HepG2 (cell line): Measurements from ENCODE around the gene TMEM107. TPM values are rescaled to one million over a fixed set of nuclear protein-coding genes. Genes with fewer than 3 reads are reported as not detected.

ENCODE experiments used
- ATAC-seq: fragments of 200-7000 bp; cut with Tn5 transposase; 3 replicates; pipeline ENCODE4 v1.9.1; 2020; ENCODE audit warnings: mild to moderate bottlenecking, moderate library complexity
- BruUV-seq: library from RNA; stranded (reverse); fragments of 400-500 nt; replicated peaks from 2 replicates; lab custom pipeline; 2021; lab: Mats Ljungman, UMichigan
- CTCF ChIA-PET: fragments of 300-600 bp; formaldehyde crosslinking; extraction: SDS; loops from one replicate; lab custom pipeline; 2021; ENCODE audit warnings: low total read pairs, inconsistent platforms, low intra/inter-chr PET ratio; lab: Yijun Ruan, JAX
- POLR2A ChIA-PET: fragments of 350-600 bp; sonication (Branson Sonifier 250); formaldehyde crosslinking; loops from one replicate; lab custom pipeline; 2020; ENCODE audit warnings: antibody characterized with exemption, inconsistent platforms; lab: Yijun Ruan, JAX
- DNase-seq: peaks from one replicate; pipeline ENCODE4 v3.0.0-alpha.2; 2015; ENCODE audit warnings: low spot score
- FAIRE-seq: peaks from 3 replicates; lab custom pipeline; 2011; peaks lifted over from hg19 to GRCh38; lab: Jason Lieb, UNC
- H2AFZ ChIP-seq: one replicate; pipeline ENCODE4 v1.6.1; 2011; ENCODE audit warnings: low read length, inconsistent platforms
- H3K27ac ChIP-seq: fragments of 300-600 bp; 3 replicates; pipeline ENCODE4 v1.8.0; 2011; ENCODE audit warnings: mixed run types, mild to moderate bottlenecking, mixed read lengths, low read length, inconsistent platforms; ENCODE audit not compliant: insufficient read depth; ENCODE audit errors: extremely low read length
- H3K27me3 ChIP-seq, 2 experiments: fragments of 200-600 bp in 1 of 2; 2 replicates in 1 of 2; 3 replicates in 1 of 2; pipeline versions ENCODE4 v1.6.0 to v1.8.0; 2011; ENCODE audit warnings: low read length in 2 of 2, mild to moderate bottlenecking in 2 of 2, moderate library complexity in 2 of 2, inconsistent platforms in 1 of 2; ENCODE audit not compliant: insufficient read depth in 2 of 2, control insufficient read depth in 1 of 2
- H3K36me3 ChIP-seq, 2 experiments: fragments of 200-600 bp in 1 of 2; replicated peaks in 1 of 2; 2 replicates in 1 of 2; 3 replicates in 1 of 2; pipeline versions ENCODE4 v1.5.1 to v1.8.0; 2011; ENCODE audit warnings: low read length in 2 of 2, inconsistent platforms in 1 of 2; ENCODE audit not compliant: insufficient read depth in 2 of 2, control insufficient read depth in 1 of 2
- H3K4me1 ChIP-seq: 2 replicates; pipeline ENCODE4 v1.5.1; 2012; ENCODE audit warnings: low read length, inconsistent platforms; ENCODE audit not compliant: insufficient read depth
- H3K4me2 ChIP-seq: 2 replicates; pipeline ENCODE4 v1.6.0; 2011; ENCODE audit warnings: low read depth, low read length, inconsistent platforms
- H3K4me3 ChIP-seq, 3 experiments: fragments of 200-600 bp in 1 of 3; sonication (generic), shearing (Covaris generic) in 1 of 3; replicated peaks in 1 of 3; 2 replicates each; pipeline ENCODE4 v1.5.1; 2011 to 2016; ENCODE audit warnings: low read length in 3 of 3, inconsistent platforms in 2 of 3, low read depth in 2 of 3, mild to moderate bottlenecking in 2 of 3, control low read depth in 1 of 3, mixed read lengths in 1 of 3; ENCODE audit not compliant: insufficient read depth in 1 of 3
- H3K79me2 ChIP-seq: one replicate; pipeline ENCODE4 v1.6.1; 2011; ENCODE audit warnings: low read length, inconsistent platforms; ENCODE audit not compliant: insufficient read depth
- H3K9ac ChIP-seq: 2 replicates; pipeline ENCODE4 v1.6.0; 2011; ENCODE audit warnings: mild to moderate bottlenecking, low read depth, low read length, inconsistent platforms; ENCODE audit not compliant: insufficient read depth
- H3K9me3 ChIP-seq: 2 replicates; pipeline ENCODE4 v1.5.1; 2012; ENCODE audit warnings: mild to moderate bottlenecking, low read length
- H4K20me1 ChIP-seq: 2 replicates; pipeline ENCODE4 v1.6.0; 2011; ENCODE audit warnings: inconsistent platforms, mild to moderate bottlenecking, low read length, moderate library complexity; ENCODE audit not compliant: insufficient read depth
- BORCS8-MEF2B ChIP-seq: sonication (generic); formaldehyde crosslinking; IDR thresholded peaks from 2 replicates; pipeline ENCODE4 v1.8.0; 2022; ENCODE audit warnings: mild to moderate bottlenecking, missing genetic modification reagents
- EZH2 ChIP-seq: conservative IDR thresholded peaks from 2 replicates; pipeline ENCODE4 v1.6.1; 2012; ENCODE audit warnings: mild to moderate bottlenecking, low read depth, low read length, moderate library complexity
- NPAS2 ChIP-seq: sonication (generic); formaldehyde crosslinking; IDR thresholded peaks from 2 replicates; pipeline ENCODE4 v1.8.0; 2022; ENCODE audit warnings: mild to moderate bottlenecking, missing genetic modification reagents, borderline replicate concordance
- NR2F6 ChIP-seq, 2 experiments: IDR thresholded peaks; 2 replicates each; pipeline ENCODE4 v1.6.1; 2016; ENCODE audit warnings: antibody characterized with exemption in 1 of 2, mild to moderate bottlenecking in 1 of 2
- PTBP1 ChIP-seq: fragments of 200-400 bp; formaldehyde crosslinking; IDR thresholded peaks from 2 replicates; pipeline ENCODE4 v1.6.1; 2018; ENCODE audit warnings: low read length, low read depth; ENCODE audit not compliant: poor library complexity, severe bottlenecking
- RNF2 ChIP-seq: fragments of 450-650 bp; conservative IDR thresholded peaks from 2 replicates; pipeline ENCODE4 v1.6.1; 2016; ENCODE audit warnings: low read depth
- SNAI1 ChIP-seq: sonication (generic); formaldehyde crosslinking; IDR thresholded peaks from 2 replicates; pipeline ENCODE4 v1.5.0; 2020; ENCODE audit warnings: mild to moderate bottlenecking, missing genetic modification reagents, borderline replicate concordance
- SNAPC4 ChIP-seq: sonication (generic); formaldehyde crosslinking; IDR thresholded peaks from 2 replicates; pipeline ENCODE4 v1.4.0; 2020; ENCODE audit warnings: mild to moderate bottlenecking, missing genetic modification reagents
- SUZ12 ChIP-seq: fragments of 150-350 bp; IDR thresholded peaks from 2 replicates; pipeline ENCODE4 v1.6.1; 2014; ENCODE audit warnings: low read depth, low read length
- TEAD2 ChIP-seq: sonication (generic); formaldehyde crosslinking; IDR thresholded peaks from 2 replicates; pipeline ENCODE4 v1.9.0; 2021; ENCODE audit warnings: missing genetic modification reagents
- TRAFD1 ChIP-seq: sonication (generic); formaldehyde crosslinking; IDR thresholded peaks from 2 replicates; pipeline ENCODE4 v1.5.1; 2020; ENCODE audit warnings: missing genetic modification reagents, mild to moderate bottlenecking, borderline replicate concordance
- ZNF124 ChIP-seq: sonication (generic); formaldehyde crosslinking; IDR thresholded peaks from 2 replicates; pipeline ENCODE4 v1.4.0; 2020; ENCODE audit warnings: missing genetic modification reagents
- ZNF274 ChIP-seq: sonication (generic); formaldehyde crosslinking; IDR thresholded peaks from 2 replicates; pipeline ENCODE4 v1.5.1; 2020; ENCODE audit warnings: mild to moderate bottlenecking, missing genetic modification reagents
- ZNF501 ChIP-seq: sonication (generic); formaldehyde crosslinking; IDR thresholded peaks from 2 replicates; pipeline ENCODE4 v1.5.1; 2020; ENCODE audit warnings: mild to moderate bottlenecking, moderate library complexity, missing genetic modification reagents
- WGBS: methylation state at CpG from one replicate; pipeline ENCODE4 v1.1.6; 2017; ENCODE audit warnings: low lambda C conversion rate; 5-methylcytosine and 5-hydroxymethylcytosine counted together
- in situ Hi-C: cut with HindIII; loops from 2 replicates; pipeline ENCODE4 v1.10.0; 2017; ENCODE audit warnings: low pct_unique_long_range_greater_than_20kb; ENCODE audit not compliant: extremely low pct_ligation_motif_present
- intact Hi-C: fragments of 100-400 bp; cut with micrococcal nuclease; formaldehyde crosslinking; loops from one replicate; pipeline ENCODE4 v1.10.0; 2022; ENCODE audit not compliant: unreplicated experiment
- polyA plus RNA-seq, 8 experiments: library from polyadenylated mRNA; depleted of rRNA in 3 of 8; stranded (reverse) in 7 of 8; unstranded in 1 of 8; fragments of >200 nt; fragmentation: Illumina TruSeq in 4 of 8; extraction: Trizol in 4 of 8; gene quantifications; 2 replicates each; pipeline versions ENCODE4 v1.2.1 to v1.2.3, GENCODE V29; 2011 to 2016; ENCODE audit warnings: low read depth in 4 of 8, missing spikeins in 1 of 8, mixed read lengths in 1 of 8; ENCODE audit not compliant: insufficient read depth in 1 of 8
- total RNA-seq, 5 experiments: library from RNA; depleted of rRNA; stranded (reverse); fragments of >200 nt; fragmentation: Illumina TruSeq; extraction: Trizol; gene quantifications; 2 replicates each; pipeline ENCODE4 v1.2.3, GENCODE V29; 2016; ENCODE audit warnings: low read depth in 1 of 5

The TMEM107 gene
- total and polyA plus RNA-seq, 2 of the 13 experiments (the other 11 are each of a cell fraction or from before 2014, with no cell fraction given): 7.2 to 15.3 TPM

GRCh38 chr17:8221663-8222379 lies 45.6 kb upstream of the TMEM107 start:
- Histone ChIP-seq H3K4me2 (peak overlapping the region; percentile 95), H3K9me3 (no peaks in the 10 kb centered on the region), H3K9ac (peak overlapping the region; percentile 80), H2AFZ (peak overlapping the region; percentile 95), H3K36me3 (no peaks in the 10 kb centered on the region), H3K4me3 (peak overlapping the region; percentile 70 to 86 (median 85)), H4K20me1 (peaks cover 4% of the 10 kb centered on the region; the same call in 1 of the 2 replicates), H3K27ac (peak overlapping the region; percentile 91), H3K4me1 (peaks cover 36% of the 10 kb centered on the region), H3K79me2 (no peaks in the 10 kb centered on the region), H3K27me3 (no peaks in the 10 kb centered on the region; a peak in 1 of 5 replicates)
- CTCF ChIA-PET: no interaction called here
- FAIRE-seq (peak; percentile 18), DNase-seq (no peak), ATAC-seq (peak; percentile 42)
- WGBS: under 1% methylated on average over 34 of the region's 40 CpGs
- BruUV-seq: no TSS peak
- in situ Hi-C loops (loop anchor here (5.0 kb wide), 2 partner anchors 35 to 80 kb away; no protein-coding TSS in a partner anchor), intact Hi-C loops (loop anchor here (1.0 to 5.0 kb wide), 4 partner anchors 27 to 155 kb away; partner anchors contain the start of genes KRABD2 and PFAS)
- POLR2A ChIA-PET: interaction anchor here (0.9 to 7.7 kb wide), 17 partner anchors 11 to 365 kb away, joined by 3 to 111 read pairs (median 6); partner anchors contain the start of genes AURKB, BORCS6, CTC1 and KRABD2
- TF ChIP-seq TRAFD1 (CRISPR knock-in tag) (no peak), SUZ12 (no peak), RNF2 (no peak), BORCS8-MEF2B (CRISPR knock-in tag) (no peak), NR2F6 (IDR thresholded peaks at IDR 0.05) (0 out of 2 replicates have a peak, but pooled peaks have one; percentile 11), NR2F6 (CRISPR knock-in tag; IDR thresholded peaks at IDR 0.05) (no peak), TEAD2 (CRISPR knock-in tag) (no peak), PTBP1 (no peak), SNAPC4 (0 out of 2 replicates have a peak, but pooled peaks have one; percentile 11), EZH2 (no peak), ZNF274 (CRISPR knock-in tag) (no peak), SNAI1 (no peak), ZNF501 (CRISPR knock-in tag) (no peak), ZNF124 (CRISPR knock-in tag) (no peak), NPAS2 (CRISPR knock-in tag) (no peak)
